ENCODE measurements around the gene PTPRD. TPM values are rescaled to one million over a fixed set of nuclear protein-coding genes. Genes with fewer than 3 reads are reported as not detected.

PTPRD gene
- total RNA-seq, 1 experiment from 2014 or later: not detected

- no TSS peak for BruUV-seq (replicated peaks)
- CTCF ChIA-PET: no interaction called here
- no peak for DNase-seq (ENCODE audit: low spot score)
- TF ChIP-seq EZH2 (IDR thresholded peaks at IDR 0.05; ENCODE audit: borderline replicate concordance, low read depth, low read length, poor library complexity, severe bottlenecking) (no peak), CTCF (conservative IDR thresholded peaks at IDR 0.05; ENCODE audit: low read depth, low read length) (no peak)
- no peak overlapping the region for H3K27ac ChIP-seq (ENCODE audit: low read depth, low read length, poor library complexity, severe bottlenecking)
- POLR2A ChIA-PET (ENCODE audit: low non-redundant PET): no interaction called here
- intact Hi-C loops (cut with micrococcal nuclease; ENCODE audit: unreplicated experiment): no loop called here
- no peaks in the 10 kb centered on the region for H3K4me1 ChIP-seq (ENCODE audit: insufficient read depth, low read length, poor library complexity, severe bottlenecking)
- no peaks in the 10 kb centered on the region for H3K36me3 ChIP-seq (ENCODE audit: insufficient read depth, low read length, poor library complexity, severe bottlenecking)
- no peaks in the 10 kb centered on the region for H3K9me3 ChIP-seq (ENCODE audit: low read depth, low read length, poor library complexity, severe bottlenecking)
- H3K4me3 ChIP-seq (ENCODE audit: low read depth, low read length, poor library complexity, severe bottlenecking): no peak overlapping the region
- H3K27me3 ChIP-seq (replicated peaks; ENCODE audit: insufficient read depth, low read depth, low read length, poor library complexity): no peaks in the 10 kb centered on the region
Measured at GRCh38 chr9:8473244-8474020, 2139.4 kb downstream of the PTPRD start.

- no peaks in the 10 kb centered on the region for H3K9me3 ChIP-seq (ENCODE audit: low read depth, low read length, poor library complexity, severe bottlenecking)
- no peaks in the 10 kb centered on the region for H3K27me3 ChIP-seq (replicated peaks; ENCODE audit: insufficient read depth, low read depth, low read length, poor library complexity)
- POLR2A ChIA-PET (ENCODE audit: low non-redundant PET): no interaction called here
- no TSS peak for BruUV-seq (replicated peaks)
- H3K4me1 ChIP-seq (ENCODE audit: insufficient read depth, low read length, poor library complexity, severe bottlenecking): no peaks in the 10 kb centered on the region
- no peaks in the 10 kb centered on the region for H3K36me3 ChIP-seq (ENCODE audit: insufficient read depth, low read length, poor library complexity, severe bottlenecking)
- no peak for TF ChIP-seq CTCF (conservative IDR thresholded peaks at IDR 0.05; ENCODE audit: low read depth, low read length)
- no peak for TF ChIP-seq EZH2 (IDR thresholded peaks at IDR 0.05; ENCODE audit: borderline replicate concordance, low read depth, low read length, poor library complexity, severe bottlenecking)
- intact Hi-C loops (cut with micrococcal nuclease; ENCODE audit: unreplicated experiment): no loop called here
- no peak for DNase-seq (ENCODE audit: low spot score)
- no peak overlapping the region for H3K27ac ChIP-seq (ENCODE audit: low read depth, low read length, poor library complexity, severe bottlenecking)
- H3K4me3 ChIP-seq (ENCODE audit: low read depth, low read length, poor library complexity, severe bottlenecking): no peak overlapping the region
- CTCF ChIA-PET: interaction anchor here (0.6 kb wide), 1 partner anchor 24 kb away, joined by 3 read pairs; no protein-coding TSS in a partner anchor
Measured at GRCh38 chr9:8468045-8468637, 2144.7 kb downstream of the PTPRD start.

- Histone ChIP-seq H3K27ac (ENCODE audit: low read depth, low read length, poor library complexity, severe bottlenecking) (no peak overlapping the region), H3K4me3 (ENCODE audit: low read depth, low read length, poor library complexity, severe bottlenecking) (no peak overlapping the region), H3K36me3 (ENCODE audit: insufficient read depth, low read length, poor library complexity, severe bottlenecking) (no peaks in the 10 kb centered on the region), H3K4me1 (ENCODE audit: insufficient read depth, low read length, poor library complexity, severe bottlenecking) (no peaks in the 10 kb centered on the region), H3K27me3 (replicated peaks; ENCODE audit: insufficient read depth, low read depth, low read length, poor library complexity) (no peaks in the 10 kb centered on the region), H3K9me3 (ENCODE audit: low read depth, low read length, poor library complexity, severe bottlenecking) (no peaks in the 10 kb centered on the region)
- CTCF ChIA-PET: no interaction called here
- no peak for DNase-seq (ENCODE audit: low spot score)
- POLR2A ChIA-PET (ENCODE audit: low non-redundant PET): no interaction called here
- no peak for TF ChIP-seq EZH2 (IDR thresholded peaks at IDR 0.05; ENCODE audit: borderline replicate concordance, low read depth, low read length, poor library complexity, severe bottlenecking)
- no peak for TF ChIP-seq CTCF (conservative IDR thresholded peaks at IDR 0.05; ENCODE audit: low read depth, low read length)
- BruUV-seq (replicated peaks): no TSS peak
- intact Hi-C loops (cut with micrococcal nuclease; ENCODE audit: unreplicated experiment): no loop called here
Measured at GRCh38 chr9:8457816-8458215, 2155.0 kb downstream of the PTPRD start.
